HepG2 (cell line): ENCODE data around the gene ASB8. TPM values are rescaled to one million over a fixed set of nuclear protein-coding genes. Genes with fewer than 3 reads are reported as not detected.

Experiments used
- EHMT2 ChIP-seq: fragments of 200-600 bp; sonication (generic); IDR thresholded peaks from 2 replicates; pipeline ENCODE4 v1.7.0; 2017; ENCODE audit warnings: antibody characterized with exemption, low read depth, low read length, borderline replicate concordance
- ELF1 ChIP-seq: sonication (generic); formaldehyde crosslinking; IDR thresholded peaks from 2 replicates; pipeline ENCODE4 v1.4.0; 2020; ENCODE audit warnings: missing genetic modification reagents
- GATAD1 ChIP-seq: IDR thresholded peaks from 2 replicates; pipeline ENCODE4 v1.6.1; 2016; ENCODE audit warnings: missing genetic modification reagents, missing compliant biosample characterization
- GFI1 ChIP-seq: sonication (generic); formaldehyde crosslinking; IDR thresholded peaks from 2 replicates; pipeline ENCODE4 v1.5.0; 2020; ENCODE audit warnings: missing genetic modification reagents, mild to moderate bottlenecking, borderline replicate concordance
- MAZ ChIP-seq, 2 experiments: sonication (generic) in 1 of 2; formaldehyde crosslinking in 1 of 2; IDR thresholded peaks; 2 replicates each; pipeline versions ENCODE4 v1.5.0 to v1.6.1; 2012 to 2020; ENCODE audit warnings: low read depth in 2 of 2, mild to moderate bottlenecking in 2 of 2, borderline replicate concordance in 1 of 2, improper control_type of control experiment in 1 of 2, low read length in 1 of 2, missing genetic modification reagents in 1 of 2, moderate library complexity in 1 of 2
- NKX3-1 ChIP-seq: sonication (generic); formaldehyde crosslinking; IDR thresholded peaks from 2 replicates; pipeline ENCODE4 v1.5.0; 2020; ENCODE audit warnings: missing genetic modification reagents
- NRL ChIP-seq: sonication (generic); formaldehyde crosslinking; IDR thresholded peaks from 2 replicates; pipeline ENCODE4 v1.5.0; 2020; ENCODE audit warnings: missing genetic modification reagents, mild to moderate bottlenecking, moderate library complexity, borderline replicate concordance
- REPIN1 ChIP-seq: sonication (generic); formaldehyde crosslinking; IDR thresholded peaks from 2 replicates; pipeline ENCODE4 v1.8.0; 2022; ENCODE audit warnings: missing genetic modification reagents, low read depth, mild to moderate bottlenecking, borderline replicate concordance
- RFX1 ChIP-seq: fragments of 450-650 bp; IDR thresholded peaks from 2 replicates; pipeline ENCODE4 v1.6.1; 2017
- SMYD3 ChIP-seq: sonication (generic); formaldehyde crosslinking; IDR thresholded peaks from 2 replicates; pipeline ENCODE4 v1.8.1; 2023; ENCODE audit warnings: mild to moderate bottlenecking, missing genetic modification reagents
- ZBED4 ChIP-seq: sonication (generic); formaldehyde crosslinking; IDR thresholded peaks from 2 replicates; pipeline ENCODE4 v1.4.0; 2020; ENCODE audit warnings: missing genetic modification reagents, borderline replicate concordance
- ZC3H13 ChIP-seq: sonication (generic); formaldehyde crosslinking; IDR thresholded peaks from 2 replicates; pipeline ENCODE4 v1.8.1; 2023; ENCODE audit warnings: mild to moderate bottlenecking, missing genetic modification reagents, moderate library complexity
- ZNF451 ChIP-seq: sonication (generic); formaldehyde crosslinking; IDR thresholded peaks from 2 replicates; pipeline ENCODE4 v1.5.0; 2020; ENCODE audit warnings: mild to moderate bottlenecking, missing genetic modification reagents
- ZNF724P ChIP-seq: sonication (generic); formaldehyde crosslinking; IDR thresholded peaks from 2 replicates; pipeline ENCODE4 v1.8.0; 2022; ENCODE audit warnings: missing genetic modification reagents, borderline replicate concordance
- ZSCAN25 ChIP-seq: sonication (generic); formaldehyde crosslinking; IDR thresholded peaks from 2 replicates; pipeline ENCODE4 v1.8.0; 2022; ENCODE audit warnings: mild to moderate bottlenecking, missing genetic modification reagents
- ZSCAN31 ChIP-seq: sonication (generic); formaldehyde crosslinking; IDR thresholded peaks from 2 replicates; pipeline ENCODE4 v1.5.0; 2020; ENCODE audit warnings: low read depth, mild to moderate bottlenecking, missing genetic modification reagents
- polyA plus RNA-seq, 8 experiments: library from polyadenylated mRNA; depleted of rRNA in 3 of 8; stranded (reverse) in 7 of 8; unstranded in 1 of 8; fragments of >200 nt; fragmentation: Illumina TruSeq in 4 of 8; extraction: Trizol in 4 of 8; gene quantifications; 2 replicates each; pipeline versions ENCODE4 v1.2.1 to v1.2.3, GENCODE V29; 2011 to 2016; ENCODE audit warnings: low read depth in 4 of 8, missing spikeins in 1 of 8, mixed read lengths in 1 of 8; ENCODE audit not compliant: insufficient read depth in 1 of 8
- total RNA-seq, 5 experiments: library from RNA; depleted of rRNA; stranded (reverse); fragments of >200 nt; fragmentation: Illumina TruSeq; extraction: Trizol; gene quantifications; 2 replicates each; pipeline ENCODE4 v1.2.3, GENCODE V29; 2016; ENCODE audit warnings: low read depth in 1 of 5
- TF ChIP-seq, protein P1 (sequence below): IDR thresholded peaks from 2 replicates; pipeline ENCODE4 v1.6.1; 2018; ENCODE audit warnings: missing genetic modification reagents, mild to moderate bottlenecking, missing compliant biosample characterization
- TF ChIP-seq, protein P2 (sequence below): sonication (generic); formaldehyde crosslinking; IDR thresholded peaks from 2 replicates; pipeline ENCODE4 v1.4.0; 2020; ENCODE audit warnings: low read depth, mild to moderate bottlenecking, missing genetic modification reagents

The ASB8 gene
- total and polyA plus RNA-seq, 2 of the 13 experiments (the other 11 are each of a cell fraction or from before 2014, with no cell fraction given) = 14.0 to 15.5 TPM

DNA sequence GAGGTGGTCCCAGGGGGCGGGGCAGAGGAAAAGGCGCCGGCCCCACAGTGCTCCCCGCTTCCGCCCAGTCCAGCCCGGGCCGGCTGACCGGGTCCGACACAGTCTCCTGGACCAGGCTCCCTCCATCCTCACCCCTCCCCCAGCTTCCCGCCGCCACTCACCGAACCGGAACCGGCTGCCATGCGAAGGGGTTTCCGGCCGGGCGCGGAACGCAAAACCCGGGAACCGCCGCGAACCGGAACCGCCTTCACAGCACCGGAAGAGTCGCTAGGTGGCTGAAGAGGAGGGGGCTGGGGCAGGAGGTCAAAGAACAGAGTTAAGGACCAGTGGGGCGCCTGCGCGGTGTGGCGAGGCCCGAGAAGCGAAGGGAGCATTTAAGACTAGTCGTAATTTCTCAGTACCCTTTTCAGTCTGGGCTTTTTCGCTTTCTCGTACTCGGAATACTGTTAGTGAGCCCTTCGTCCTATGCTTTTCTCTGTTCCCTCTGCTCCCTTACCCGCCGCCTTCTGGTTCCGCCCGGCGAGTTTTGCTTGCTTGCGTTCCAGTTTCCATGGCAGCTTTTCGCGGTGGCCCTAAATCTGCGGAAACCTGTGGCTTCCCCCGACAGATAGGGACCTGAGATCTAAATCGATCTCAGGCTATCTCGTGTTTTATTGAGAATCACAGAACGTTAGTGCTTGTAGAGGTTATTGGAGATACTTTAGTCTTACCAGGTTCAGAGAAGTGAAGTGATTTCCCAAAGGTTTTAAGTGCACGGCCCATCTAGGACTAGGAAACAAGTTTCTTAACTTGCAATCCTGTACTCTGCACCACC lies 51.2 kb downstream of the ASB8 start, which contains the start of gene SENP1 (continued):
- TF ChIP-seq MAZ (IDR thresholded peaks at IDR 0.05; ENCODE audit: borderline replicate concordance, low read depth, low read length) = peak; percentile 78
- peak; percentile 80 for TF ChIP-seq MAZ (CRISPR knock-in tag; IDR thresholded peaks at IDR 0.05; ENCODE audit: low read depth)
- peak; percentile 91 for TF ChIP-seq ELF1 (CRISPR knock-in tag)
- TF ChIP-seq, protein P1, sequence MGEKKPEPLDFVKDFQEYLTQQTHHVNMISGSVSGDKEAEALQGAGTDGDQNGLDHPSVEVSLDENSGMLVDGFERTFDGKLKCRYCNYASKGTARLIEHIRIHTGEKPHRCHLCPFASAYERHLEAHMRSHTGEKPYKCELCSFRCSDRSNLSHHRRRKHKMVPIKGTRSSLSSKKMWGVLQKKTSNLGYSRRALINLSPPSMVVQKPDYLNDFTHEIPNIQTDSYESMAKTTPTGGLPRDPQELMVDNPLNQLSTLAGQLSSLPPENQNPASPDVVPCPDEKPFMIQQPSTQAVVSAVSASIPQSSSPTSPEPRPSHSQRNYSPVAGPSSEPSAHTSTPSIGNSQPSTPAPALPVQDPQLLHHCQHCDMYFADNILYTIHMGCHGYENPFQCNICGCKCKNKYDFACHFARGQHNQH (CRISPR knock-in tag) = 0 out of 2 replicates have a peak, but pooled peaks have one; percentile 68
- peak; percentile 97 for TF ChIP-seq ZSCAN25 (CRISPR knock-in tag)
- peak; percentile 95 for TF ChIP-seq GATAD1 (CRISPR knock-in tag)
- peak; percentile 90; the same call in 1 of the 2 replicates for TF ChIP-seq NRL (CRISPR knock-in tag)
- TF ChIP-seq ZNF451 (CRISPR knock-in tag) = peak; percentile 77; the same call in 1 of the 2 replicates
- TF ChIP-seq, protein P2, sequence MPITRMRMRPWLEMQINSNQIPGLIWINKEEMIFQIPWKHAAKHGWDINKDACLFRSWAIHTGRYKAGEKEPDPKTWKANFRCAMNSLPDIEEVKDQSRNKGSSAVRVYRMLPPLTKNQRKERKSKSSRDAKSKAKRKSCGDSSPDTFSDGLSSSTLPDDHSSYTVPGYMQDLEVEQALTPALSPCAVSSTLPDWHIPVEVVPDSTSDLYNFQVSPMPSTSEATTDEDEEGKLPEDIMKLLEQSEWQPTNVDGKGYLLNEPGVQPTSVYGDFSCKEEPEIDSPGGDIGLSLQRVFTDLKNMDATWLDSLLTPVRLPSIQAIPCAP (CRISPR knock-in tag) = peak; percentile 84; the same call in 1 of the 2 replicates
- no peak for TF ChIP-seq ZNF724P (CRISPR knock-in tag)
- peak; percentile 88 for TF ChIP-seq REPIN1 (CRISPR knock-in tag)
- peak; percentile 76; the same call in 1 of the 2 replicates for TF ChIP-seq GFI1 (CRISPR knock-in tag)
- peak; percentile 50 for TF ChIP-seq ZSCAN31 (CRISPR knock-in tag)
- 0 out of 2 replicates have a peak, but pooled peaks have one; percentile 54 for TF ChIP-seq ZC3H13 (CRISPR knock-in tag)
- TF ChIP-seq NKX3-1 (CRISPR knock-in tag) = peak; percentile 43; the same call in 1 of the 2 replicates
- peak; percentile 100 for TF ChIP-seq ZBED4 (CRISPR knock-in tag)
- TF ChIP-seq RFX1 = peak; percentile 63; the same call in 1 of the 2 replicates
- TF ChIP-seq EHMT2 = peak; percentile 98
- 0 out of 2 replicates have a peak, but pooled peaks have one; percentile 37 for TF ChIP-seq SMYD3 (CRISPR knock-in tag)
